GM23338 (cell line): ENCODE results near the gene PKD1L1.

Experiments
- CTCF ChIP-seq, 2 experiments: fragments of 200-600 bp in 1 of 2; sonication (generic) in 1 of 2; conservative IDR thresholded peaks; 2 replicates each; pipeline versions ENCODE4 v1.5.1 to v1.6.1; 2016 to 2017; ENCODE audit warnings: antibody characterized with exemption in 2 of 2, low read depth in 2 of 2, mild to moderate bottlenecking in 2 of 2, moderate library complexity in 1 of 2
- EZH2phosphoT487 ChIP-seq: fragments of 200-600 bp; sonication (generic); IDR thresholded peaks from one replicate; pipeline ENCODE4 v1.8.1; 2018; ENCODE audit warnings: antibody characterized with exemption; ENCODE audit not compliant: unreplicated experiment
- POLR2AphosphoS5 ChIP-seq: IDR thresholded peaks from 2 replicates; pipeline ENCODE4 v1.6.1; 2016; ENCODE audit warnings: antibody characterized with exemption, low read depth
- REST ChIP-seq: IDR thresholded peaks from one replicate; pipeline ENCODE4 v1.6.1; 2018; ENCODE audit warnings: antibody characterized with exemption; ENCODE audit not compliant: unreplicated experiment

DNA sequence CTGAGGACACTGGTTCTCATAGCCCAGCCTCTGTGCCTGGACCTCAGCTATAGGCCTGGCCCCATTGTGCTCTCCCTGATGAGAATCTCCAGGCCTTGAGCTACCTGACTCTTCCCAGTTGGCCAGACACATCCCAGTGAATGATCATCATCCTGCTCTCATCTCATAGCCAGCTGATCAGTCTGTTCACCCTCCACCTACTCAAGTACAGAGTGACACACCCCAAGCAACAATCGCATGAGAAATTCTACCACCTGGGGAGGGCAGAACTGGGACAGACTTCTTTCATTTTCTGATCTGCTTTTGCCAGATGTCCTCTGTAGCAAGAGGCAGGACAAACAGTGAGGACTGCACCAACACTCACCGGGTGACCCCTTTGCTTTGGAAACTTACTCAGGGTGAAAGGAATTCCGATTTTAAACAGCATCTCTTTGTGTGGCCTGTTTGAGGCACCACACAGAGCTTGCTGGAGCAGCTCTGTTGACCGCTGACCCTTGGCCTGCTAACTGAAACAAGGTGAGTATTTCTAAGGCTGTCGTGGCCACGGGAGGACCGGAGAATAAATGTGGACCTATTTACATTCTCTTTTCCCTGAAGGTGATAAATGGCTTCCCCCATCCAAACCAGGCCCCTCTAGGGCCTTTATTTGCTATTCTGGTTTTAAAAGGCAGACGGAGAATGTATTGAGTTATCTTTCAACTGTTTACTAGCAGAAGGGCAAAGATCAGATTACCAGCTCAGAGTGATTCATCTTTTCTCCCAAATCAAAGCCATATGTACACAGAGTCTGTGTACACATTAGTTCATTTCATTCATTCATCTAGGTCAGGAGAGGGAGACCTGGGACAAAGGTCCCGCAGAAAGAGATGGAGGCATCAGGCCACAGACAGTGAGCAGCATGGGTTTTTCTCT, 184.9 kb downstream of the PKD1L1 start:
- TF ChIP-seq CTCF (conservative IDR thresholded peaks at IDR 0.05; ENCODE audit: low read depth in 2 of 2) (no peak), POLR2AphosphoS5 (no peak), EZH2phosphoT487 (no peak), REST (no peak)
